H7 (cell line): ENCODE data around the gene STARD3. TPM values are rescaled to one million over a fixed set of nuclear protein-coding genes. Genes with fewer than 3 reads are reported as not detected.
"Not testable (repeated sequence)": the region's sequence is repeated elsewhere in the genome, so short reads cannot be mapped to it uniquely, and the experiment has no call there.

Experiments
- DNase-seq: peaks from one replicate; pipeline ENCODE4 v3.0.0; 2012
- H3K27me3 ChIP-seq: 2 replicates; pipeline ENCODE4 v1.6.0; 2011; ENCODE audit warnings: mild to moderate bottlenecking, low read length; ENCODE audit not compliant: control insufficient read depth, insufficient read depth
- H3K36me3 ChIP-seq: replicated peaks from 2 replicates; pipeline ENCODE4 v1.5.1; 2011; ENCODE audit warnings: low read length; ENCODE audit not compliant: control insufficient read depth, insufficient read depth
- H3K4me3 ChIP-seq: 2 replicates; pipeline ENCODE4 v1.5.1; 2011; ENCODE audit warnings: low read depth, mild to moderate bottlenecking, control low read depth, low read length, moderate library complexity; ENCODE audit not compliant: insufficient read depth
- total RNA-seq: library from RNA; depleted of rRNA; stranded (reverse); fragments of >200 nt; shearing (Covaris generic); gene quantifications from 2 replicates; pipeline ENCODE4 v1.2.3, GENCODE V29; 2014

STARD3 gene
- total RNA-seq, 1 experiment from 2014 or later, result 55.6 TPM

DNA sequence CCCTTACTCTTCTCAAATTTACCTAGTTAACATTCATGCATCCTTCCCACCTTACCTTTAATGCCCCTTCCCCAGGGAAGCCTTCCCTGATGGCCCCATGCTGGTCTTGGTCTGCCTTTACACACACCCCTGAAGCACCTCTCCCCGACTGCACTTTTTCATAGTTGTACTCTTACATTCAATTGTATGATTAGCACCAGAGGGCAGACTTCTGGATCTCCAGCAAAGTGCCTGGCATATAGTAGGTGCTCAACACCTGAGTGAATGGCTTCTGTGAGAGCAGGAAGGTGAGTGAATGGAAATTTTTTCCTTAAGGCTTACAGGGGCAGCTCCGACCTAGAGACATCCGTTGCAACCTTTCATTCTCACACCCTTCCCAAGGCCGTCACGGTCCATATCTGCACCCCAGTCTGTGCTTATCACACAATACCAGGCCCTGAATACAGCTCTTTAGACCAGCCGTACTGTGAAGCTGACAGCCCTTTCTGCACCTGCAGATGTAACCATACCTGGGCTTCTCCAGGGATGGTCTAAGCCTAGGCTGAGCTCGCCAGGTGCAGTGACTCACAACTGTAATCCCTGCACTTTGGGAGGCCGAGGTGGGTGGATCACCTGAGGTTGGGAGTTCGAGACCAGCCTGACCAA lies 46.5 kb downstream of the STARD3 start:
- H3K36me3 ChIP-seq, result no peaks in the 10 kb centered on the region; the same call in none of the 2 replicates
- no peaks in the 10 kb centered on the region for H3K27me3 ChIP-seq
- H3K4me3 ChIP-seq, result no peak overlapping the region
- no peak for DNase-seq

DNA sequence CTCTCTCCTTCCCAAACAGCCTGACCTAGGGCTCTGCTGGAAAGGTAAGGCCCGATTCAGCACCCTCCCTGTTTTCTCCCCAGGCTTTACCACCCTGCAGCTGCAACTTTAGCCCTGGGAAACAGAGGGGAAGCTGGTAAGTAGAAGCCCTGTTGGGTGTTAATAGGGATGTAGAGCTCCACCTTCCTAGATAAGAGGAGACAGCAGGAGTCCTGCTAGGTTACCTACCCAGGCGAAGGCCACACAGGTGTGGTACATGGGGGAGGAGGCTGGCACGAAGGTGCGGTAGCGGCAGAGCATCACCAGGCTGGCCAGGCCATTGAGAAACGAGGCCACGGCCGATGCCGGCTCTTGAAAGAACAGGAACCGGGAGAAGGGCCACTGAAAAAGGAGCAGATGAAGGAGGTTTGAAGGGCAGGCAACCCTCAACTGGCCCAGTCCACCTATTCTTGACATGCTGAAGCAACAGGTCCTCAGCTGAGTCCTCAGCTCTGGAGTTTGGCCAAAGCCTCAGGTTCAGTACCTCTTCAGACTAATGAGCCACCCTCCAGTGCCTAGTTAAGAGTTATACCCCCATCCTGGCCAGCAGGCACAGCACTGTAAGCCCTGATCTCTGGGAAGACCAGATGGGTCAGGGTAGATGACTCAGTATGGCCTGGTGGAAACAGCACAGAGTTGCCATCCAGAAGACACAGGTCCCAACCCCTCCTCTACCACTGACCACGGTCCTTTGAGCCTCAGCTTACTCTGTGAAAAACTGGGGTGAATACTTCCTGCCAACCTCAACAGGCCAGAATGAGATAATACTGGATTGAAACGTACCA lies 47.6 kb downstream of the STARD3 start:
- no peak for DNase-seq
- Histone ChIP-seq H3K4me3 (no peak overlapping the region), H3K27me3 (no peaks in the 10 kb centered on the region), H3K36me3 (no peaks in the 10 kb centered on the region; the same call in none of the 2 replicates)

GRCh38 chr17:39687101-39687545 lies 50.2 kb downstream of the STARD3 start:
- no peak for DNase-seq
- H3K27me3 ChIP-seq, result no peaks in the 10 kb centered on the region
- peak overlapping the region; percentile 72 for H3K4me3 ChIP-seq
- no peaks in the 10 kb centered on the region; the same call in none of the 2 replicates for H3K36me3 ChIP-seq

DNA sequence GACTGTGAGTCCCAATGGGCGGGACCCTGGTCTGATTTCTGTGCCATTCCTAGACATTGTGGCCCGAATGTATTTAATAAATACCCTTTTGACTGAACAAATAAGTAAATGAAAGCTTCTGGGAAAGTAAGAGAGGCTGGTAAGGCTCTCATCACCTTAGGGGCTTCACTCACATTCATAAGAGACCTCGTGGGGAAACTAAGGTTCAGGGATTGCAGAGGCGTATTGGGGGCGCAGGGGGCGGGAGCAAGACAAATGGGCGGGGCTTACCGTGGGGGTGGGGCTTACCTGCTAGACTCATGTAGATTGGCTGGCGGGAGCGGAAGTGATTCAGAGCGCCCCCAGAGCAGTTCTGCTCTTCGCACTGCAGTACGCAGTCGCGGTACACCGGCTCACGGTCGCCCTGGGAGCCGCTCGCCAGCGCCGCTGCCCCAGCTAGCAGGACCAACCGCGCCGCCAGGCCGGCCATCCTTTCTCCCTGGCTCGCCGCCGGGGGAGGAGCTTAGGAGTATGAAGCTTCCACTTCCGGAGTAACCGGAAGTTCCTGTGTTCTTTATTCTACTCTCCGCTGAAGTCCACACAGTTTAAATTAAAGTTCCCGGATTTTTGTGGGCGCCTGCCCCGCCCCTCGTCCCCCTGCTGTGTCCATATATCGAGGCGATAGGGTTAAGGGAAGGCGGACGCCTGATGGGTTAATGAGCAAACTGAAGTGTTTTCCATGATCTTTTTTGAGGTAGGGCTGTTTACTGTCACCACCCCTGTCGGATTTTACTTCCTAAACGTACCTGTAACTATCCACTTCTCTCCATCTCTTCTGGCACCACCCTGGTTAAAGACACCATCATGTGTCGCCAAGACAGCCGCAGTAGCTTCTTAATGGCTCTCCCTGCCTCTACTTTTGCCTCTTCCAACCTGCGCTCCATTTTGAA lies 50.9 kb downstream of the STARD3 start, which contains the start of gene PGAP3:
TSS of gene PGAP3 (minus strand) at position 512 of the 929 bp plus-strand sequence. CDS start at position 469, 43 bp downstream.
- Histone ChIP-seq H3K27me3 (no peaks in the 10 kb centered on the region), H3K36me3 (no peaks in the 10 kb centered on the region; the same call in none of the 2 replicates), H3K4me3 (peak within 1 kb of the TSS; percentile 72)
- peak; percentile 93 for DNase-seq

GRCh38 chr17:39688475-39688835 lies 51.5 kb downstream of the STARD3 start:
- Histone ChIP-seq H3K4me3 (peak overlapping the region; percentile 72), H3K36me3 (no peaks in the 10 kb centered on the region; the same call in none of the 2 replicates), H3K27me3 (no peaks in the 10 kb centered on the region)
- no peak for DNase-seq

GRCh38 chr17:39688945-39689344 lies 52.0 kb downstream of the STARD3 start:
- DNase-seq, result peak; percentile 73
- Histone ChIP-seq H3K27me3 (no peaks in the 10 kb centered on the region), H3K36me3 (no peaks in the 10 kb centered on the region; the same call in none of the 2 replicates), H3K4me3 (peak overlapping the region; percentile 72)

- H3K4me3 ChIP-seq, result no peak overlapping the region
- no peaks in the 10 kb centered on the region for H3K27me3 ChIP-seq
- no peak for DNase-seq
- H3K36me3 ChIP-seq, result no peaks in the 10 kb centered on the region
Measured at GRCh38 chr17:39694593-39694992, 57.6 kb downstream of the STARD3 start.

DNA sequence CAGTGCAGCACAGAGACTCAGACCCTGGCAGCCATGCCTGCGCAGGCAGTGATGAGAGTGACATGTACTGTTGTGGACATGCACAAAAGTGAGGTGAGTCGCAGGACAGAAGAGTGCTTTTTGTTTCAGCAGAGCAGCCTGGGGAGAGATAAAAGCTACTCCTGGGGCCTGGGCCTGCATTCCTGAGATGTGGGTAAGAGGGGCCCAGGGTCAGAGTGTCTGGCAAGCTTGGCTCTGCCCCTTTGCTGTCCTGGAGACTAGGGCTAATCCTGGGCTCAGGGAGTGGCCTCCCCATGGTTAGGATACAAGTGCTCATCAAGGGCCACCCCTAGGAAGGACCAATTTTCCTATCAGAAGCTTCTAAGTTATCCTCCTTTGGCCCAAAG lies 58.1 kb downstream of the STARD3 start:
- H3K36me3 ChIP-seq, result no peaks in the 10 kb centered on the region
- H3K4me3 ChIP-seq, result no peak overlapping the region
- no peak for DNase-seq
- no peaks in the 10 kb centered on the region for H3K27me3 ChIP-seq

- Histone ChIP-seq H3K4me3 (no peak overlapping the region), H3K36me3 (no peaks in the 10 kb centered on the region), H3K27me3 (no peaks in the 10 kb centered on the region)
- DNase-seq, result no peak
Measured at GRCh38 chr17:39696731-39697130, 59.8 kb downstream of the STARD3 start.

- DNase-seq, result no peak
- Histone ChIP-seq H3K36me3 (no peaks in the 10 kb centered on the region; the same call in 1 of the 2 replicates), H3K27me3 (no peaks in the 10 kb centered on the region), H3K4me3 (no peak overlapping the region)
Measured at GRCh38 chr17:39697961-39698360, 61.0 kb downstream of the STARD3 start.

GRCh38 chr17:39699157-39699817 lies 62.3 kb downstream of the STARD3 start:
- H3K4me3 ChIP-seq, result peak overlapping the region; percentile 95
- H3K36me3 ChIP-seq, DNase-seq, H3K27me3 ChIP-seq: not testable (repeated sequence)

DNA sequence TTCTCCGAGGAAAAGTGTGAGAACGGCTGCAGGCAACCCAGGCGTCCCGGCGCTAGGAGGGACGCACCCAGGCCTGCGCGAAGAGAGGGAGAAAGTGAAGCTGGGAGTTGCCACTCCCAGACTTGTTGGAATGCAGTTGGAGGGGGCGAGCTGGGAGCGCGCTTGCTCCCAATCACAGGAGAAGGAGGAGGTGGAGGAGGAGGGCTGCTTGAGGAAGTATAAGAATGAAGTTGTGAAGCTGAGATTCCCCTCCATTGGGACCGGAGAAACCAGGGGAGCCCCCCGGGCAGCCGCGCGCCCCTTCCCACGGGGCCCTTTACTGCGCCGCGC lies 62.8 kb downstream of the STARD3 start, which contains the start of gene ERBB2:
TSS of gene ERBB2 (plus strand) at position 247 of the 330 bp plus-strand sequence. CDS start 175 bp downstream, outside the sequence.
- H3K36me3 ChIP-seq, result no peaks in the 10 kb centered on the region; the same call in 1 of the 2 replicates
- peak within 1 kb of the TSS; percentile 95 for H3K4me3 ChIP-seq
- peak; percentile 89 for DNase-seq
- H3K27me3 ChIP-seq, result no peaks in the 10 kb centered on the region

GRCh38 chr17:39700148-39700987 lies 63.4 kb downstream of the STARD3 start:
- peak overlapping the region; percentile 95 for H3K4me3 ChIP-seq
- H3K36me3 ChIP-seq, result no peaks in the 10 kb centered on the region; the same call in 1 of the 2 replicates
- no peaks in the 10 kb centered on the region for H3K27me3 ChIP-seq
- DNase-seq, result peak; percentile 81
